Gastrocnemius medialis (tissue), 4 donors: Measurements from ENCODE around the gene THAP12.

ENCODE experiments used
- POLR2A ChIP-seq, 2 donors: fragments of 450-650 bp; IDR thresholded peaks; one replicate each; pipeline ENCODE4 v1.6.1; 2017; ENCODE audit warnings: antibody characterized with exemption in 2 of 2, mild to moderate bottlenecking in 2 of 2, moderate library complexity in 2 of 2
- TF ChIP-seq, protein P1 (sequence below), 5 experiments: fragments of 450-650 bp in 3 of 5; fragments of 200-600 bp in 2 of 5; sonication (generic) in 2 of 5; IDR thresholded peaks in 4 of 5; conservative IDR thresholded peaks in 1 of 5; 1 replicate in 4 of 5; 2 replicates in 1 of 5; pipeline ENCODE4 v1.5.1; 2016 to 2019; ENCODE audit warnings: antibody characterized with exemption in 5 of 5, mild to moderate bottlenecking in 3 of 5, moderate library complexity in 3 of 5

DNA sequence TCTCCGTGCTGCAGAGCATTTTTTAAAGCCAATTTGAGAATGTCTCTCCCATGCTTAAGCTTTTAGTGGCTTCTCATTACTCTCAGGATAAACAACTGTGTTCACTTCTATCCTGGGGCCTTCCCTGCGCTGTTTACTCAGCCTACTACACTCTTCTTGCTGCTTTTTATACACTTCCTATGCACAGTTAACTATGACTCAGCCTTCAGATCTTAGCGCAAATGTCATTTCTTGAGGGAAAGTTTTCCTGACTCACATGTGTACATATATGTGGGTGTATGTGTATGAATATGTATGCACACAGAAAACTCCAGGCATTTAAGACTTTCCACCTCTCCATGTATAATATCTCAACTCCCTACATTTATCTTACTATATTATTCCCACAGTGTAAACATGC lies 9.8 kb downstream of the THAP12 start:
- TF ChIP-seq, protein P1, sequence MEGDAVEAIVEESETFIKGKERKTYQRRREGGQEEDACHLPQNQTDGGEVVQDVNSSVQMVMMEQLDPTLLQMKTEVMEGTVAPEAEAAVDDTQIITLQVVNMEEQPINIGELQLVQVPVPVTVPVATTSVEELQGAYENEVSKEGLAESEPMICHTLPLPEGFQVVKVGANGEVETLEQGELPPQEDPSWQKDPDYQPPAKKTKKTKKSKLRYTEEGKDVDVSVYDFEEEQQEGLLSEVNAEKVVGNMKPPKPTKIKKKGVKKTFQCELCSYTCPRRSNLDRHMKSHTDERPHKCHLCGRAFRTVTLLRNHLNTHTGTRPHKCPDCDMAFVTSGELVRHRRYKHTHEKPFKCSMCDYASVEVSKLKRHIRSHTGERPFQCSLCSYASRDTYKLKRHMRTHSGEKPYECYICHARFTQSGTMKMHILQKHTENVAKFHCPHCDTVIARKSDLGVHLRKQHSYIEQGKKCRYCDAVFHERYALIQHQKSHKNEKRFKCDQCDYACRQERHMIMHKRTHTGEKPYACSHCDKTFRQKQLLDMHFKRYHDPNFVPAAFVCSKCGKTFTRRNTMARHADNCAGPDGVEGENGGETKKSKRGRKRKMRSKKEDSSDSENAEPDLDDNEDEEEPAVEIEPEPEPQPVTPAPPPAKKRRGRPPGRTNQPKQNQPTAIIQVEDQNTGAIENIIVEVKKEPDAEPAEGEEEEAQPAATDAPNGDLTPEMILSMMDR (IDR thresholded peaks at IDR 0.05 in 4 of 5, conservative IDR thresholded peaks at IDR 0.05 in 1 of 5) = no peak
- TF ChIP-seq POLR2A (IDR thresholded peaks at IDR 0.05) = no peak
